ENCODE measurements around the gene ZNF598.

Gene ZNF598

DNA sequence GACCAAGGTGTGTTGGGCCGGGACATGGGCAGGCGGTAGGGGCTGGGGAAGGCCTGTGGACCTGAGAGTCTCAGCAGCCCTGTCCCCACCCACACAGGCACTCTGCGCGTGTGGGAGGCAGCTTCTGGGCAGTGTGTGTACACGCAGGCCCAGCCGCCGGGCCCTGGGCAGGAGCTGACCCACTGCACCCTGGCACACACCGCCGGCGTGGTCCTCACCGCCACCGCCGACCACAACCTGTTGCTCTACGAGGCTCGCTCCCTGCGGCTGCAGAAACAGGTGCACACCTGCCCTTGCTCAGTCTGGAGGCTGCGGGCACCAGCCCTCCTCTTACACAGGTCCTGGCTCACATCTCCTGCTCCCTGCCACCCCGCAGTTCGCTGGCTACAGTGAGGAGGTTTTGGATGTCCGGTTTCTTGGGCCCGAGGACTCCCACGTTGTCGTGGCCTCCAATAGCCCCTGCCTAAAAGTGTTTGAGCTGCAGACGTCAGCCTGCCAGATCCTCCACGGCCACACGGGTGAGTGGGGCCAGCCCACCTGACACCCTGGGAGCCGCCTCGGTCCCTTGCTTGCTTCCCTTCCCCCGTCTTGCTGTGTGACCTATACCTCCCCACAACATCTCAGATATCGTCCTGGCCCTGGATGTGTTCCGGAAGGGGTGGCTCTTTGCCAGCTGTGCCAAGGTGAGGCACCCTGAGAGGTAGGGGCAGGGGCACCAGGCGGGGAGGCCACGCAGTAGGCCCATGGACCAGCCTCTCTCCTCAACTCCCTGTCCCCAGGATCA is 34.0 kb downstream of the ZNF598 start:
- Histone ChIP-seq H3K9ac (ENCODE audit: low read depth, low read length) (no peak overlapping the region), H3K9me3 (ENCODE audit: insufficient read depth, low read depth, low read length) (no peaks in the 10 kb centered on the region), H3K27ac (ENCODE audit: low read length) (no peak overlapping the region), H3K4me1 (ENCODE audit: insufficient read depth, low read length) (no peaks in the 10 kb centered on the region; the same call in 1 of the 2 replicates), H3K27me3 (ENCODE audit: insufficient read depth, low read length) (peaks cover 22% of the 10 kb centered on the region), H3K36me3 (ENCODE audit: insufficient read depth, low read depth, low read length) (peaks cover 36% of the 10 kb centered on the region), H3K4me3 (ENCODE audit: low read length) (no peak overlapping the region)

DNA sequence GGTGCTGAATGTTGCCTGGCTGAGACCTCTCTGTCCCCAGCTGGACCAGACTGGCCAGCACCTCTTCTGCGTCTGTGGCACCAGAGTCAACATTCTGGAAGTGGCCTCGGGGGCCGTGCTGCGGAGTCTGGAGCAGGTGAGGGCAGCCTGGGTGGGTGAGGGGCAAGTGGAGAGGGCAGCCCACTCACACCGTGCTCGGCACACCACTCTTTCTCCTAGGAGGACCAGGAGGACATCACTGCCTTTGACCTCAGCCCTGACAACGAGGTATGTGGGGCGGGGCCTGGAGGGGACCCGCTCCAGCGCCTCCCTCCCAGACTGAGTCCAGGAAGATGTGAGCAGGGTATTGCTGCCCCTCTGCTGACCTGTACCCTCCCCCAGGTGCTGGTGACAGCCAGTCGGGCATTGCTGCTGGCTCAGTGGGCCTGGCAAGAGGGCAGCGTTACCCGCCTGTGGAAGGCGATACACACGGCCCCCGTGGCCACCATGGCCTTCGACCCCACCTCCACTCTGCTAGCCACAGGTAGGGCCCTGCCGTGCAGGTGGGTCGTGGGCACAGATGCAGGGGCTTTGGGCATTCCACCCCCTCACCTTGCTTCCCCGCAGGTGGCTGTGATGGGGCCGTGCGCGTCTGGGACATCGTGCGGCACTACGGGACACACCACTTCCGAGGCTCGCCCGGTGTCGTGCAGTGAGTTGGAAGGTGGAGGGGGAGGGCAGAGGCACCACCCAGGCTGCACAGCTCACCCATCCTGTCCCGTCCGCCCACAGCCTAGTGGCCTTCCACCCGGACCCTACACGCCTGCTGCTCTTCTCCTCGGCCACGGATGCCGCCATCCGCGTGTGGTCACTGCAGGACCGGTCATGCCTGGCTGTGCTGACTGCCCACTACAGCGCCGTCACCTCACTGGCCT is 35.2 kb downstream of the ZNF598 start:
- Histone ChIP-seq H3K4me3 (ENCODE audit: low read length) (no peak overlapping the region), H3K36me3 (ENCODE audit: insufficient read depth, low read depth, low read length) (peaks cover 36% of the 10 kb centered on the region), H3K4me1 (ENCODE audit: insufficient read depth, low read length) (no peaks in the 10 kb centered on the region; the same call in 1 of the 2 replicates), H3K9ac (ENCODE audit: low read depth, low read length) (no peak overlapping the region), H3K9me3 (ENCODE audit: insufficient read depth, low read depth, low read length) (no peaks in the 10 kb centered on the region), H3K27me3 (ENCODE audit: insufficient read depth, low read length) (peaks cover 9% of the 10 kb centered on the region), H3K27ac (ENCODE audit: low read length) (no peak overlapping the region)

DNA sequence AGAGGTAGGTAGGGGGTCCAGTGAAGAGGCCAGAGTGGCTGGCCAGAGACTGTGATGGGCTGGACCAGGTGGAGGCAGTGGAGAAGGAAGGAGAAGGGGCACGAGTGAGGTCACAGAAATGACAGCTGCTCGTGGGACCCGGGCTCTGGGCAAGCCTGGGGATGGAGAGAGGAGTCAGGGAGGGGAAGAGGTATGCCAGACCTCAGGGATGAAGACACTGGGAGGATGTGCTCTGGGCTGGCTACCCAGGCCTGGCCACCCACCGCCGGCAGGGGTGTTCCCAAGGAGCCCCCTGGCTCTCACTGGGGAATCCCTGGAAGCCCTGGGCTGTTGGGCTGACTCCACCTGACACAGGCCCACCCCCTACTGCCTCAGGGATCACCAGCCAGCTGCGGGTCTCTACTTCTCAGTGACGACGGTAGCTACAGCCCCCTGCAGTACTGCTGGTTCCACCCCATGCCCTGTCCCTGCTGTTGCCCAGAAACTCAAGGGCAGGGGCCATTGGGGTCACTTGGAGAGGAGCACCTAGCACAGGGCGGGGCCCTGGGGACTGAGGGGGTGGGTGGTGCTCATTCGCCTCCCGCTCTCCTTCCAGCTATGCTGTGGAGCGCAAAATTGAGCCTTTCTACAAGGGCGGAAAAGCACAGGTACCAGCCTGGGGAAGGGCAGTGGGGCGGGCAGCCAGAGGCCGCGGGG is 36.0 kb downstream of the ZNF598 start:
- Histone ChIP-seq H3K9ac (ENCODE audit: low read depth, low read length) (no peak overlapping the region), H3K4me3 (ENCODE audit: low read length) (no peak overlapping the region), H3K4me1 (ENCODE audit: insufficient read depth, low read length) (no peaks in the 10 kb centered on the region; the same call in 1 of the 2 replicates), H3K27me3 (ENCODE audit: insufficient read depth, low read length) (peaks cover 1% of the 10 kb centered on the region; the same call in 1 of the 2 replicates), H3K27ac (ENCODE audit: low read length) (no peak overlapping the region), H3K9me3 (ENCODE audit: insufficient read depth, low read depth, low read length) (no peaks in the 10 kb centered on the region), H3K36me3 (ENCODE audit: insufficient read depth, low read depth, low read length) (peaks cover 36% of the 10 kb centered on the region)

DNA sequence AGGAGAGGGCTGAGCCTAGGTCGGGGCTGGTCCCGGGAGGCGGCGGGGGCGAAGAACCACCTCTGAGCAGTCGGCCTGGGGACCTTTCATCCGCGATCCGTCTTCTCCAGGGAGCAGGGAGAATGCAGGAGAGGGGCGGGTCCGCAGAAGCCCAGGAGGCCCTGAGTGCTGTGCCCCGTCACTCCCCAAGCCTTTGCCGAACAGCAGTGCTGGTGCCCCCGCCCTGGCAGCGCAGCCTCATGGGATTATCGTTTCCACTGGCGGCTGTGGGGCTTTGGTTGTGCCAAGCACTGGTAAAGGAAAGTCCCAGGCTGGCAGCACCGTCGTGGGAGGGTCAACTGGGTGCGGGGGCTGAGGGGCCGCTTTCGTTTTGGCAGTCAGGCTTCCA is 37.1 kb downstream of the ZNF598 start:
- Histone ChIP-seq H3K9ac (ENCODE audit: low read depth, low read length) (peak overlapping the region; percentile 95), H3K27me3 (ENCODE audit: insufficient read depth, low read length) (no peaks in the 10 kb centered on the region), H3K4me3 (ENCODE audit: low read length) (peak overlapping the region; percentile 91), H3K36me3 (ENCODE audit: insufficient read depth, low read depth, low read length) (peaks cover 33% of the 10 kb centered on the region), H3K27ac (ENCODE audit: low read length) (no peak overlapping the region), H3K9me3 (ENCODE audit: insufficient read depth, low read depth, low read length) (no peaks in the 10 kb centered on the region), H3K4me1 (ENCODE audit: insufficient read depth, low read length) (no peaks in the 10 kb centered on the region; the same call in 1 of the 2 replicates)

DNA sequence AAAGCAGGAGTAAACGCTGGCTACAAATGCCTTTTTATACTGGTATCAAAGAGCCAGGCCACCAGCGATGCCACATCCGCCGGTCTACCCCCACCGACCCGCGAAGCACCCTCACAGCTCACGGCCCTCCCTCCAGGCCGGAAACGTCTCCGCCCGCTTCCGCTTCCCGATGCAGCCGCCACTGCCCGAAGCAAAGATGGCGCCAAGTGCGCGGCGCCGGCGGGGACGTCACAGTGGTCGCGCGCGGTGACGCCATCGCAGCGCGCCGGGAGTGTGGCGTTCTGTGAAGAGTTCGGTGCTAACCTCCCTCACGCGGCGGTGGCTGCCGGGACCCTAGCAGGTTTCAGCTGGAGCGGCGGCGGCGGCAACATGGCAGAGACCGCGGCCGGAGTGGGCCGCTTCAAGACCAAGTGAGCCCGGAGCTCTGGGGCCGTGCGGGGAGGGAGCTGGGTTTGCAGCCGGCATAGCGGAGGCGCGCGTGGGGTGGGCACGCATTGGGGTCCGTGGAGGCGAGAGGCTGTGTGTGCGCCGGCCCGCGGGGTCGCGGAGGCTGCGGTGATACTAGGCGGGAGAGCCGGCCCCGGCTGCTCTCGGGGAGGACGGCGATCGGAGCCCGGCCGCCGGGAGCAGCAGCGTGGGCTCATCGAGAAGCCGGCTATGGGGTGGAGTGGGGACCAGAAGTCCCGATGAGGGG is 37.7 kb downstream of the ZNF598 start, which contains the start of gene TBL3:
TBL3 (plus strand) TSS at position 258 of the 694 bp plus-strand sequence; CDS start at position 370, 112 bp downstream.
- Histone ChIP-seq H3K9ac (ENCODE audit: low read depth, low read length) (peak within 1 kb of the TSS; percentile 95), H3K4me1 (ENCODE audit: insufficient read depth, low read length) (no peaks in the 10 kb centered on the region; the same call in 1 of the 2 replicates), H3K27me3 (ENCODE audit: insufficient read depth, low read length) (no peaks in the 10 kb centered on the region), H3K9me3 (ENCODE audit: insufficient read depth, low read depth, low read length) (no peaks in the 10 kb centered on the region), H3K27ac (ENCODE audit: low read length) (peak within 1 kb of the TSS; percentile 40), H3K36me3 (ENCODE audit: insufficient read depth, low read depth, low read length) (peaks cover 27% of the 10 kb centered on the region), H3K4me3 (ENCODE audit: low read length) (peak within 1 kb of the TSS; percentile 91)

DNA sequence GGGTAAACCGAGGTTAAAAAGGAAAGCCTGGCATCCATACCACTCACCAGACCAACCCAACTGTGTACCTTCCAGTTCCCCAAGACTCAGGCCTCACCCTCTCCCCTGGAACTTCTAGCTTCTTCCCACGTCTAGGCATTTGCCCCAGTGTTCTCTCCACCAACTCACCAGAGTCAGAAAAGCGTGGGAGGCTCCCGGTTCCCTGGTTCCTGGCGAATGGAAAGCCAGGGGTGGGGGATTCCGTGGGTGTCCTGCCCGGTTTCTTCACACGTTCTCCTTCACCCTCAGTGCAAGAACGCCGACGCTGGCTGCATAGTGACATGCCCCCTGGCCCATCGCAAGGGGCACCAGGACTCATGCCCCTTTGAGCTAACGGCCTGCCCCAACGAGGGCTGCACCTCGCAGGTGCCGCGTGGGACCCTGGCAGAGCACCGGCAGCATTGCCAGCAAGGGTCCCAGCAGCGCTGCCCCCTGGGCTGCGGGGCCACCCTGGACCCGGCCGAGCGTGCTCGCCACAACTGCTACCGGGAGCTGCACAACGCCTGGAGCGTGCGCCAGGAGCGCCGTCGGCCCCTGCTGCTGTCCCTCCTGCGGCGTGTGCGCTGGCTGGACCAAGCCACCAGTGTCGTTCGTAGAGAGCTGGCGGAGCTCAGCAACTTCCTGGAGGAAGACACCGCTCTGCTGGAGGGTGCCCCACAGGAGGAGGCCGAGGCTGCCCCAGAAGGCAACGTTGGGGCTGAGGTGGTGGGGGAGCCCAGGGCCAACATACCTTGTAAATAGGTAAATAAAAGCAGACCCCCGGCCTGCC is 41.3 kb downstream of the ZNF598 start:
- H3K4me3 ChIP-seq (ENCODE audit: low read length) = no peak overlapping the region
- peaks cover 9% of the 10 kb centered on the region for H3K36me3 ChIP-seq (ENCODE audit: insufficient read depth, low read depth, low read length)
- H3K9ac ChIP-seq (ENCODE audit: low read depth, low read length) = no peak overlapping the region
- no peaks in the 10 kb centered on the region for H3K27me3 ChIP-seq (ENCODE audit: insufficient read depth, low read length)
- no peak overlapping the region for H3K27ac ChIP-seq (ENCODE audit: low read length)
- no peaks in the 10 kb centered on the region for H3K9me3 ChIP-seq (ENCODE audit: insufficient read depth, low read depth, low read length)
- H3K4me1 ChIP-seq (ENCODE audit: insufficient read depth, low read length) = no peaks in the 10 kb centered on the region; the same call in 1 of the 2 replicates

DNA sequence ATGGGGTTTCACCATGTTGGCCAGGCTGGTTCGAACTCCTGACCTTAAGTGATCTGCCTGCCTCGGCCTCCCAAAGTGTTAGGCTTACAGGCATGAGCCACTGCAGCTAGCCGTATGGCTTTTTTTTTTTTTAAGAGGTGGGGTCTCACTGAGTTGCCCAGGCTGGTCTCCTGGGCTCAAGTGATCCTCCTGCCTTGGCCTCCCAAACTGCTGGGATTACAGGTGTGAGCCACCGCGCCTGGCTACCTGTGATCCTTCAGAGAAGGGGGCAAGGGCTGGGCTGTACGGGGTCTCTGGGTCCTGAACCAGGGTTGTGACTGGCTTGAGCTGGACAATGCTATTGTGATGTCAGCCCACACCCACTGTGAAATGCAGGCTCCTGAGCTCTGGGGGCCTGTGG is 43.2 kb downstream of the ZNF598 start, which contains the start of gene RNF151:
RNF151 (plus strand) TSS at position 397 of the 400 bp plus-strand sequence. CDS start 26 bp downstream, outside the sequence.
- Histone ChIP-seq H3K27ac (ENCODE audit: low read length) (no peak within 1 kb of the TSS), H3K9me3 (ENCODE audit: insufficient read depth, low read depth, low read length) (no peaks in the 10 kb centered on the region), H3K27me3 (ENCODE audit: insufficient read depth, low read length) (no peaks in the 10 kb centered on the region), H3K4me3 (ENCODE audit: low read length) (peak within 1 kb of the TSS; percentile 92), H3K9ac (ENCODE audit: low read depth, low read length) (peak within 1 kb of the TSS; percentile 99; the same call in 1 of the 2 replicates), H3K4me1 (ENCODE audit: insufficient read depth, low read length) (peaks cover 5% of the 10 kb centered on the region; the same call in 1 of the 2 replicates), H3K36me3 (ENCODE audit: insufficient read depth, low read depth, low read length) (peaks cover 28% of the 10 kb centered on the region)

DNA sequence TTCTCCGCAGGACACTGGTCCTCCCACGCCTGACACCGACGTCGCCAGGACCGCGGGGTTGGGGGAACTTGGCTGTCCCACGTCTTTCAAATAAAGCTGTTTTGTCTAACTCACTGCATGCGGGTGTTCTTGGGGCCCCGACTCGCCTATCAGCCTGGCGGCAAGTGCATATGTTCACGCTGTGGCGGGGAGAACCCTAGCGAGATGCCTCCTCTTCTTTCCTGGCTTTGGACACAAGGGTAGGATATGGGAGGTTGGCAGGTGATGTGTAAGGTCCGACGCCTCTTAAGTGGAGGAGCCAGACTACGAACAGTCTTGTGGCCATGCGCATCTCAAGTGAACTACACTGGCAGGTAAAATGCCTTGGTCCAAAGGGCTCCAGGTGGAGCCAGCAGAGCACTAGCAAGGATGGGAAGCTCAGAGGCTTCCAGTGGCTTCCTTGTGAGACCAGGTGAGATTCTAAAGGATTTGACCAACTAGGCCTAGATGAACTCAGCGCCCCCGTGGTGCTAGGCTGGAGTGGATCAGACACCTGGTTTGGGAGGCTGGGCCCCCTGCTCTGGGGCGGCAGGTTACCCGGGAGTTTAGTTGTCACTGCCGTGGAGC is 44.1 kb downstream of the ZNF598 start:
- Histone ChIP-seq H3K27me3 (ENCODE audit: insufficient read depth, low read length) (no peaks in the 10 kb centered on the region), H3K9me3 (ENCODE audit: insufficient read depth, low read depth, low read length) (no peaks in the 10 kb centered on the region), H3K4me1 (ENCODE audit: insufficient read depth, low read length) (peaks cover 5% of the 10 kb centered on the region; the same call in 1 of the 2 replicates), H3K4me3 (ENCODE audit: low read length) (peak overlapping the region; percentile 92), H3K27ac (ENCODE audit: low read length) (peak overlapping the region; percentile 81), H3K36me3 (ENCODE audit: insufficient read depth, low read depth, low read length) (peaks cover 33% of the 10 kb centered on the region), H3K9ac (ENCODE audit: low read depth, low read length) (peak overlapping the region; percentile 99)

DNA sequence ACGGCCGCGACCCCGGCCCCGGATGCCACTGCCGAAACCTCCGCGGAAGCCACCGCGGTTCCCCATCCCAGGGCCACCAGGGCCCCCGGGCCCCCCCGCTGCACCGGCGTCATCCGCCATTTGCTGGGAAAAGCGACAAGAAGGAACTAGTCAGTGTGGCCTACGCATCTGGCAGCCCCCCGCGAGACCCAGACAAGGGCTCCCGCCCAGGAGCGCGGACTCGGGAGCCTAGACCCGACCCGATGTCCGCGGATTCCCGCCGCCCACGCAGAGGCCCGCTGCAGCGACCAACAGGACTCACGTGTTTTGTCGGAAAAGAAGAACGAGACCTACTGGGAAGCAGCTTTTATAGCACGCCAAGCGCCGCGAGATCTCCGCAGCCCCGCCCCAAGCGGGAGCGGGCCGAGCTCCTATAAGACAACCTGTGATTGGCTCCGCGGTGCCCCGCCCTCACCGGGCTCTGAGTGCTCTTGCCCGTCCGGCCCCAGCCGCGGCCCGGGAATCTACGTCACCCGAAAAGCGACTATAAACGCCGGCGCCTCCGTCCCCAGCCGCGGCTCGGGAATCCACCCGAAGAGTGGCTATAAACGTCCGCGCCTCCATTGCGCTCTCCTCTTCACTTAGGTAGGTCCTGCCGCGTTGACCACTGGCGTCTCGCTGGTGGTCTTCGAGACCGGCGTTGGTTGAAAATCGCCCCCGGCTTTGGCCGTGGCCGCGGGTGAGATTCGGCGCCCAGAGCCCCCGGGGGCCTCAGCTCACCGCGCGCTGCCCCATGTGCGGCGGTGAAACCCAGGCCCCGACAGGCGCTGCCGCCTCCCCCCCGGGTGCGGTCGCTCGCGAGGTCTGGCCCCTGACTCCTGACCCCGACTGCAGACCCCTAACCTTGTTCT is 44.9 kb downstream of the ZNF598 start, which contains the start of gene RPS2:
RPS2 (minus strand) TSS at position 321 of the 890 bp plus-strand sequence; CDS start at position 120, 201 bp downstream.
- H3K4me1 ChIP-seq (ENCODE audit: insufficient read depth, low read length) = peaks cover 5% of the 10 kb centered on the region; the same call in 1 of the 2 replicates
- no peaks in the 10 kb centered on the region for H3K9me3 ChIP-seq (ENCODE audit: insufficient read depth, low read depth, low read length)
- peak within 1 kb of the TSS; percentile 92 for H3K4me3 ChIP-seq (ENCODE audit: low read length)
- peaks cover 33% of the 10 kb centered on the region for H3K36me3 ChIP-seq (ENCODE audit: insufficient read depth, low read depth, low read length)
- H3K27me3 ChIP-seq (ENCODE audit: insufficient read depth, low read length) = no peaks in the 10 kb centered on the region
- peak within 1 kb of the TSS; percentile 81 for H3K27ac ChIP-seq (ENCODE audit: low read length)
- peak within 1 kb of the TSS; percentile 99 for H3K9ac ChIP-seq (ENCODE audit: low read depth, low read length)
